ENCODE measurements around the gene SP7.
"Not testable (repeated sequence)": the region's sequence is repeated elsewhere in the genome, so short reads cannot be mapped to it uniquely, and the experiment has no call there.

The SP7 gene

GRCh38 chr12:53346491-53346890 lies 10.3 kb upstream of the SP7 start:
- no peak for DNase-seq (ENCODE audit: low read depth)

DNA sequence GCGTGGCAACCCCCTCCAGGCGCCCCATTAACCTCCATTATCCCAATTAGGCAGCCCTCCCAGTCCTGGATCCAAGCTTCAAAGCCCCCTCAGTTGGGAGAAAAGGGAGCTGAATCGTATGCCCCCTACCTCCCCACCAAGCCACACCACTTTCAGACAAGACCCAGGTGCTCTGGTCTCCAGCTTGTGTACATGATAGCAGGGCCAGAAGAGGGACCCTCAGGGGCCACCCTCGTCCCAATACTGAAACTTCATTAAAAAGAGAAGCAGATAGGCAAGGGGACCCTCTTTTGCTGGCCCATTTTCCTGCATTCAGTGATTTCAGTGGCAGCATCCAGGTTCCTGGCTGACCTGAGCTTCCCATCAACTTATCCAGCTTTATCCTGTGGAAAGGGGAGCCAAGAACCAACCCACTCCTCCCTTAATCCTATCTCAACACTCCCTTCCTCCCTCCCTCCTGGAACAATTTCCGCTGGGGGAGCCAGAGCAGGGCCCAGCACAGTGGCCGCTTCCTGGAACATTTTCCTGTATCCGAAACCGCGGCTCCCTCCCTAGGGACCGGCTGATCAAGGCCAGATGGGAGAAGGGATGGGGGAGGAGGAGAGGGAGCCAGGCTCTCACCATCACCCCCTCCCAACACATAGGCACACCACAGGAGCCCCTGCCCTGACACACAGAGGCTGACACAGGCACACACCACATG lies 9.5 kb upstream of the SP7 start:
- DNase-seq (ENCODE audit: low read depth) = peak; percentile 83

DNA sequence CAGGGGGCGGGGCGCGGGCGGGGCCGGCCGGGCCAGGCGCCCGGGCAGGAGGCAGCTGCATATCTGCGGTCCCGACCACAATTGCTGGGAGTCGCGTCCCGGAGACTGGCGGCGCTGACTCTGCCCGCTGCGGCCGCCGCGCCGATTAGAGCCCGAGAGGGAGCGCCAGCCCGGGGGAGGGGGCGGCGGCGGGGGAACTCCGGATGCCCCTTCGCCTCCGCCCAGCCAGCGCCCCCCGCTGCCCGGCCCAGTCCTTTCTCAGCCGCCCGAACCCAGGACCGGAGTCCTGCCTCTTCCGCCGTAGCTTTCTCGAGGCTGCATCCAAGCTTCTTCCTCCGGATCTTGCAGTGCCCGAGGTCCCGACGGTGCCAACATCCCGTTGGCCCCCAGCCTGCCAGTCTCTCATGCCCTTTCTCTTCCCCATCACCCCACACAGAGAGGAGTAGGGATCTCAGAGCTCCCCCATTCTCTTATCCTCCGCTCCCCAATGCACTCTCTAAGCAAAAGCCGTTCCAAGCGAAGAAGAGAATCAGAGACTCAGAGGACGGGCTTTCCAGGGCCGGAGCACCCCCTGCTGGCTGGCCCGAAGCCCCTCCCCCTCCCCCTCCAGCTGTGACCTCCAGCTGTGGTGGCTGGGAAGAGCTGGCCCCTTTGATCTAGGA lies 8.8 kb upstream of the SP7 start:
- peak; percentile 73 for DNase-seq (ENCODE audit: low read depth)

DNA sequence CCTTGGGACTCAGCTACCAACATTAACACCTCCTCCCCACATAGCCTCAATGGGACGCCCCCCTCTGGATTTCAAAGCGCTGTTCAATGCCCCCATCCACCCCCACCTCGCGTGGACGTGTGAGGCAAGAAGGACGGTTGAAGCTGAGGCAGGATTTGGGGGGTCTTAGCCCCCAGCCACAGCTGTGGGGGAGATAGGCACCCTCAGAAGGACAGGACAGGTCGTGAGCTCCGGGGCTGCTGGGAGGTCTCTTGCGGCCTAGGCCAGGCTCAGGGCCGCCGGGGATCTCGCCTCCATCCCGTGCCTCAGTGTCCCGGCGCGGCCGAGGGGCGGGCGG lies 8.3 kb upstream of the SP7 start:
- DNase-seq (ENCODE audit: low read depth) = no peak

- no peak for DNase-seq (ENCODE audit: low read depth)
Observed at GRCh38 chr12:53343969-53344368, 7.8 kb upstream of the SP7 start.

DNA sequence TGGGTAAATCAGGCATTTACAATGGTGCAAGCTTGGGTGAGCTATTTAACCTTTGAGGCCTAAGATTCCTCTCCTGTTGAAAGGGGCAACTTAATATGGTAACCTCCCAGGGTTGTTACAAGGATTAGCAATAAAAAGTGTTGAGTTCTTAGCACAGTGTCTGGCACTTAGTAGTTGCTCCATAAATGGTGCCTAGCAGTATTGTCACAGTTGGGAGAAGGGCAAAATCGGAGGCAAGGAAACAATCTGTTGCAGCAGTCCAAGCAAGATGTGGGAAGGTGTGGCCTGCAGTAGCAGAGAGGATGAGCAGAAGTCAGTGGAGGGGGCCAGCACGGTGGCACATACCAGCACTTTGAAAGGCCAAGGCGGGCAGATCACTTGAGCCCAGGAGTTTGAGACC lies 7.3 kb upstream of the SP7 start:
- no peak for DNase-seq (ENCODE audit: low read depth)

- no peak for DNase-seq (ENCODE audit: low read depth)
Observed at GRCh38 chr12:53340398-53340797, 4.2 kb upstream of the SP7 start.

- no peak for DNase-seq (ENCODE audit: low read depth)
Observed at GRCh38 chr12:53338916-53339315, 2.8 kb upstream of the SP7 start.

GRCh38 chr12:53338017-53338416 lies 1.9 kb upstream of the SP7 start:
- no peak for DNase-seq (ENCODE audit: low read depth)

DNA sequence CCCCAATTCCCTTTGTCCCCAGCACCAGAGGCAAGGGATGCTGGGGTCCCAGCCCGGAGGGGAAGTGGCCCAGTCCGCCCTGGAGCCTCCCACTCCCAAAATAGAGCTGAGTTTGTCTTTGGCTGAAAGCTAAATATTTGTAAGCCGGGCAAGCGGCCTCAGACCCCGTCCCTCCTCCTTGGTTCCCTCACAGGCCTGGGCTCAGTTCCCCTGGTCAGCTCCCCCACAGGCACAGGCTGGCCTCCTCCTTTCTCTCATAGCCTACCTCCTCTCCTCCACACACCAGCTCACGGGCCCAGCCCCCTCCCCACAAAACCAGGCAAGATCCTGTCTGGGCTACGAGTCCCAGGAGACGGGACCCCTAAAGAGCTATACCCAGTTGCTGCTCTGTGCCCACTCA lies 1.3 kb downstream of the SP7 start:
- DNase-seq (ENCODE audit: low read depth) = no peak

DNA sequence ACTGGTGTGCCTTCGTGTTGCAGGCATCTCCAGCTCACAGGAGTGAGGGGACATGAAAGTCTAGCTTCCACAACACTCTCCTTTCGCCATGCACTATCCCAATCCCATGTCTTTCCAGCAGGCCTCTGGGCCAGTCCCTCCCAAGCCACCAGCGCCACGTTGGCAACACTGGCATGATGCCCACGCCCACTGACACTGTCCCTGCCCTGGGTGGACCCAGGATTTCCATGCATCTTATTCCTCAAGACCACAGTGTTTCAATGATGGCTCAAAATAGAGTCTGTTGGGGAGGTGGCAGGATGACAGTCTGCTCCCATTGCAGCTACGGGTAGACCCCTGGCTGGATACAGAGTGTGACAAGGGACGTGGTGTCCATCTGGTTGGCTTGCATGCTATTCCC lies 2.3 kb downstream of the SP7 start:
- no peak for DNase-seq (ENCODE audit: low read depth)

DNA sequence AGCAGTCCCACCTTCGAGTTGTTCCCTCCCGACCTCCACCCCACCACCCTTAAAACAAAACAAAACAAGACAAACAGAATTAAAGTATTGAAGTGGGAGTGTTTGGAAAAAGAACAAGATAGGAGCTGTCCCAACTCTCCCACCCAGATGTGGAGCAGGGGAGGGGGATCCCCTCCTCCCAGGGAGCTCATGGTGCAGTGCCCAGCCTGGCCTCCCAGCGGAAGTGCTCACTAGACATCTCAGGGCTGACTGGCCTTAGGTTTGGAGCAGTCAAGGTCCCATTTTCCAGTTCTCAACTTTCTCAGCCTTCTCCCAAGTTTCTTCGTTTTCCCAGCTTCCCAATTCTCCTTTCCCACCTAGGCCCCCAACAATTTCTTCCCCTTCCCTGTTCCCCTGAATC lies 2.9 kb downstream of the SP7 start:
- DNase-seq (ENCODE audit: low read depth) = no peak

- no peak for DNase-seq (ENCODE audit: low read depth)
Observed at GRCh38 chr12:53332744-53333143, 3.4 kb downstream of the SP7 start.

DNA sequence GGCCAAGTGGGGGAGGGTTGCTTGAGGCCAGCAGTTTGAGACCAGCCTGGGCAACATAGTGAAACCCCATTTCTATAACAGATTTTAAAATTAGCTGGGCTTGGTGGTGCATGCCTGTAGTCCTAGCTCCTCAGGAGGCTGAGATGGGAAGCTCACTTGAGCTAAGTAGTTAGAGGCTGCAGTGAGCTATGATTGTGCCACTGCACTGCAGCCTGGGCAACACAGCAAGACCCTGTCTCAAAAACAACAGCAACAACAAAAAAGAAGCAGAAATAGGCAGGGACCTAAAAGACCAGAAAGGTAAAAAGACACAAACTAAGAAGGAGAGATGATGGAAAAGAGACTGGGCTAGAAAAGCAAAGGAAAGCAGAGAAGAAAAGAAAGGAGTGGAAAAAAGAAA lies 3.8 kb downstream of the SP7 start:
- DNase-seq (ENCODE audit: low read depth) = not testable (repeated sequence)

DNA sequence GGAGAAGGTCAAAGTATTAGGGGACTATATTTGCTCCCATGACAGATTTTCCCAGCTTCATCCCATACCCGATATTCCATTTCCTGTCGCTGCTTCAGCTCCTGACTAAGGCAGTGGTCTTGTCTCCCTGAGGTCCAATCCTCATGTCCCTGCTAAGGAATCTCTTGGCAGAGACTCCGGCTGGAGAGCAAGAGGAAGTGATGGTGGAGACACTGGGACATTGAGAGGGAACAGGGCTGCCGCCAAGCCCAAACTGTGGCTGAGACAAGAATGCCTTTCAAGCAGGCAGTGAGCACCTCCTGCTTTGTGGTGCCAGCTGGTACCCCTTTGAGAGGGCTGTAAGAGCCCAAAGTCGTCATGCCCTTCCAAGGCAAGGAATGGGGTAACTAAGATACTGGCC lies 5.5 kb downstream of the SP7 start:
- DNase-seq (ENCODE audit: low read depth) = no peak

GRCh38 chr12:53328043-53328435 lies 8.1 kb downstream of the SP7 start:
- no peak for DNase-seq (ENCODE audit: low read depth)

DNA sequence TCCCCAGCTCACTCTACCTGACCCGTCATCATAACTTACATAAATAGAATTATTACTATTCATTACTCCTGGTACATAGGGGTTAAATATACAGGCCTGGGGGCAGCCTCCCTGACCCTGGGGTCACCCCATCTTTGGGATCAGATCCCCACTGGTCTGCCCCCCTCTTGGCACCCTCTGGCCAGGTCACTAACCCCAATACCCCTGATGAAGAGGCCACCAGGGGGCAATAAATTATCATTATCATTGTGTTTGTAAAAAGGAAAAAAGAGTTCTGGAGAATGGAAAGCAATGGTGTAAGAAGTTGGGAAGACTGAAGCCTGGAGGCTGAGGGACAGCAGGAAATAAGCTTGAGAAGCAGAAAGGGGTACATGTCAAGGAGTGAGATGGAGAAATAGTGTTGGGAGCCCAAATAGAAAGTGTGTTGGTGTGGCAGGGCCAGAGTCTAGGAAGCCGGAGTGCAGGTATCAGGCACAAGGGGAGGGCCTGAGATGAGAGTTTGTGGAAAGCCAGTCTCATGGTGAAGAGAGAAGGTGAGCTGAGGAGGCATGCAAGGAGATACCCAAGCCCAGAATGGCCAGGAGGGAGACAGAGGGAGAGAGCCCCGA lies 8.6 kb downstream of the SP7 start:
- peak; percentile 14 for DNase-seq (ENCODE audit: low read depth)

DNA sequence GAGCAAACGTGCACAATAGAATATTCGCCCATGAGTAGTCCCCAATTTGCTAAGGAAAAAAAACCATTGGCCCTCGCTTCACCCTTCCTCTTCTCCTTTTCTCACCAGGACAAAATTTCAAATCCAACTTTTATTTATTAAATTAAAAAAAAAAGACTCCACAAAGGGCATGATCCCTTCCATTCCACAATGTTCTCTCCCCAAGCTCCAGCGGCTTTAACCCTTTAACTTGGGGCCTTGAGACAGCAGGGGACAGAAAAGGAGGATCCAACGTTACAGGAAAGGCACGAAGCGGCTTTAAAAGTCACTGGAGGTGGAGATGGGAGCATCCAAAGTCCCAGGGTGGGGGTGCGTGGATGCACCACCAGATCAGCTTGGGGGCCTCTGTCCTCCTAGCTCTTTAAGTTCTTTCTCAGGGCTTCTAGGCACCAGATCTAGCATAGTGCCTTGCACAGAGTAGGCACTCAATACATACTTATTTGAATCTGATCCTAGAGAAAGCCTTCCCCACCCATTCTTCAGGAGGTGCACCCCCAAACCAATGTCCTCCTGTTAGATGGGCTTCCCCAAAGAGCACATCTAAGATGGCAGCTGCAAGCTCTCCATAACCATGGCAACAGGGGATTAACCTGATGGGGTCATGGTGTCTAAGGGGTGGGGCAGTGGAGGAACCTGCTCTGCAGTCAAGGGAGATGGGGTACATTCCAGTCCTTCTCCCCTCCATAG lies 9.5 kb downstream of the SP7 start:
- DNase-seq (ENCODE audit: low read depth) = no peak

GRCh38 chr12:53325511-53326061 lies 10.6 kb downstream of the SP7 start:
- no peak for DNase-seq (ENCODE audit: low read depth)

GRCh38 chr12:53324779-53325510 lies 11.2 kb downstream of the SP7 start:
- peak; percentile 95 for DNase-seq (ENCODE audit: low read depth)

- no peak for DNase-seq (ENCODE audit: low read depth)
Observed at GRCh38 chr12:53324113-53324778, 11.9 kb downstream of the SP7 start.

All from fibroblast of gingiva (primary cell).